SU-DHL-6 (cell line): ENCODE data around the gene TANC1.

Source experiments
- H2AFZ ChIP-seq: fragments of 200-600 bp; sonication (generic); 2 replicates; pipeline ENCODE4 v1.6.1; 2014; ENCODE audit warnings: low read depth, mild to moderate bottlenecking, moderate library complexity, mixed read lengths, antibody characterized with exemption, low read length; ENCODE audit not compliant: severe bottlenecking
- H3F3A ChIP-seq: fragments of 200-600 bp; shearing (Covaris generic); 2 replicates; pipeline ENCODE4 v1.6.0; 2016; ENCODE audit warnings: antibody characterized with exemption, mild to moderate bottlenecking; ENCODE audit not compliant: insufficient read depth
- H3K27ac ChIP-seq: fragments of 200-600 bp; sonication (generic); 2 replicates; pipeline ENCODE4 v1.5.1; 2016; ENCODE audit warnings: low read depth, mild to moderate bottlenecking, low read length, moderate library complexity, mixed read lengths
- H3K27me3 ChIP-seq: fragments of 200-600 bp; sonication (generic), shearing (Covaris generic); 2 replicates; pipeline ENCODE4 v1.6.0; 2014; ENCODE audit warnings: mild to moderate bottlenecking, low read length
- H3K36me3 ChIP-seq: fragments of 200-600 bp; sonication (generic); 2 replicates; pipeline ENCODE4 v1.6.1; 2014; ENCODE audit warnings: mild to moderate bottlenecking, low read length, mixed read lengths
- H3K4me2 ChIP-seq: fragments of 300-600, 200-600 bp; shearing (Covaris generic), sonication (generic); 2 replicates; pipeline ENCODE4 v1.6.0; 2014; ENCODE audit warnings: low read length, low read depth, mild to moderate bottlenecking; ENCODE audit not compliant: poor library complexity, severe bottlenecking
- H3K4me3 ChIP-seq: fragments of 200-600 bp; sonication (generic); 2 replicates; pipeline ENCODE4 v1.5.1; 2014; ENCODE audit warnings: antibody characterized with exemption, low read length, mild to moderate bottlenecking, mixed read lengths; ENCODE audit not compliant: insufficient read depth, poor library complexity, severe bottlenecking
- H3K79me2 ChIP-seq: fragments of 200-600 bp; sonication (generic); 2 replicates; pipeline ENCODE4 v1.6.1; 2014; ENCODE audit warnings: mild to moderate bottlenecking, low read length, moderate library complexity; ENCODE audit not compliant: insufficient read depth
- H3K9ac ChIP-seq: fragments of 200-600 bp; sonication (generic); 2 replicates; pipeline ENCODE4 v1.7.0; 2014; ENCODE audit warnings: mild to moderate bottlenecking, low read length
- H3K9me2 ChIP-seq: fragments of 200-600 bp; sonication (generic); replicated peaks from 2 replicates; pipeline ENCODE4 v1.6.1; 2014; ENCODE audit warnings: low read length; ENCODE audit not compliant: insufficient read depth
- H3K9me3 ChIP-seq: fragments of 200-600 bp; sonication (generic); 2 replicates; pipeline ENCODE4 v1.6.1; 2014; ENCODE audit warnings: low read length, mixed read lengths; ENCODE audit not compliant: insufficient read depth
- H4K20me1 ChIP-seq: fragments of 200-600 bp; sonication (generic); 2 replicates; pipeline ENCODE4 v1.6.1; 2014; ENCODE audit warnings: low read depth, mild to moderate bottlenecking, antibody characterized with exemption, low read length, moderate library complexity, mixed read lengths
- EZH2phosphoT487 ChIP-seq: fragments of 200-600 bp; sonication (generic), shearing (Covaris generic); conservative IDR thresholded peaks from 2 replicates; pipeline ENCODE4 v1.6.1; 2018; ENCODE audit warnings: mild to moderate bottlenecking, antibody characterized with exemption, low read length, moderate library complexity, mixed read lengths
- TF ChIP-seq, protein P1 (sequence below): fragments of 200-600 bp; sonication (generic); IDR thresholded peaks from one replicate; pipeline ENCODE4 v1.5.1; 2017; ENCODE audit warnings: antibody characterized with exemption, mild to moderate bottlenecking, low read length, moderate library complexity; ENCODE audit not compliant: insufficient read depth, poor library complexity, severe bottlenecking

Gene TANC1

DNA sequence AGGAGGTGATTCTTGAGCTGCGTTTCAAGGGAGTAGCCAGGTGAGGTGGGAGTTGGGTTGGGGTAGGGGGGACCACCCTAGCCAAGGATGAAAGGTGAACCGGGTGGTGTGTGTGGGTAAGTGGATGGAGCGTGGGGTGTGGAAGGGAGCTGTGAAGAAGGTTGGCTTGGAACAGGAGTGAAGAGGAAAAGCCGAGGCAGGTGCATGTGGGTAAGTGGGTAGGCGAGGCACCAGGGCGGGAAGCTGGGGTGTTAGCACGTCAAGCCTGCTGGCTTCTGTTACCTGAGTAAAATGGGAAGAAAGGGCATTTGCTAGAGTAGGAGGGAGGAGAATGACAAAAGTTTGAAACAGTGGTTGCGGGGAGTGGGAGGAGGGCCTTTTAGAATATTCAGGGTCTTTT is 31.6 kb downstream of the TANC1 start:
- TF ChIP-seq, protein P1, sequence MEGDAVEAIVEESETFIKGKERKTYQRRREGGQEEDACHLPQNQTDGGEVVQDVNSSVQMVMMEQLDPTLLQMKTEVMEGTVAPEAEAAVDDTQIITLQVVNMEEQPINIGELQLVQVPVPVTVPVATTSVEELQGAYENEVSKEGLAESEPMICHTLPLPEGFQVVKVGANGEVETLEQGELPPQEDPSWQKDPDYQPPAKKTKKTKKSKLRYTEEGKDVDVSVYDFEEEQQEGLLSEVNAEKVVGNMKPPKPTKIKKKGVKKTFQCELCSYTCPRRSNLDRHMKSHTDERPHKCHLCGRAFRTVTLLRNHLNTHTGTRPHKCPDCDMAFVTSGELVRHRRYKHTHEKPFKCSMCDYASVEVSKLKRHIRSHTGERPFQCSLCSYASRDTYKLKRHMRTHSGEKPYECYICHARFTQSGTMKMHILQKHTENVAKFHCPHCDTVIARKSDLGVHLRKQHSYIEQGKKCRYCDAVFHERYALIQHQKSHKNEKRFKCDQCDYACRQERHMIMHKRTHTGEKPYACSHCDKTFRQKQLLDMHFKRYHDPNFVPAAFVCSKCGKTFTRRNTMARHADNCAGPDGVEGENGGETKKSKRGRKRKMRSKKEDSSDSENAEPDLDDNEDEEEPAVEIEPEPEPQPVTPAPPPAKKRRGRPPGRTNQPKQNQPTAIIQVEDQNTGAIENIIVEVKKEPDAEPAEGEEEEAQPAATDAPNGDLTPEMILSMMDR, result no peak
- TF ChIP-seq EZH2phosphoT487, result no peak
- no peaks in the 10 kb centered on the region for H3K9me3 ChIP-seq
- H3K9ac ChIP-seq, result no peak overlapping the region
- no peaks in the 10 kb centered on the region for H3K79me2 ChIP-seq
- H3K4me3 ChIP-seq, result no peak overlapping the region
- no peaks in the 10 kb centered on the region for H3K9me2 ChIP-seq
- H3K27ac ChIP-seq, result no peak overlapping the region
- no peaks in the 10 kb centered on the region for H3F3A ChIP-seq
- no peak overlapping the region for H3K4me2 ChIP-seq
- no peaks in the 10 kb centered on the region for H4K20me1 ChIP-seq
- no peak overlapping the region for H2AFZ ChIP-seq
- H3K36me3 ChIP-seq, result no peaks in the 10 kb centered on the region
- no peaks in the 10 kb centered on the region for H3K27me3 ChIP-seq

DNA sequence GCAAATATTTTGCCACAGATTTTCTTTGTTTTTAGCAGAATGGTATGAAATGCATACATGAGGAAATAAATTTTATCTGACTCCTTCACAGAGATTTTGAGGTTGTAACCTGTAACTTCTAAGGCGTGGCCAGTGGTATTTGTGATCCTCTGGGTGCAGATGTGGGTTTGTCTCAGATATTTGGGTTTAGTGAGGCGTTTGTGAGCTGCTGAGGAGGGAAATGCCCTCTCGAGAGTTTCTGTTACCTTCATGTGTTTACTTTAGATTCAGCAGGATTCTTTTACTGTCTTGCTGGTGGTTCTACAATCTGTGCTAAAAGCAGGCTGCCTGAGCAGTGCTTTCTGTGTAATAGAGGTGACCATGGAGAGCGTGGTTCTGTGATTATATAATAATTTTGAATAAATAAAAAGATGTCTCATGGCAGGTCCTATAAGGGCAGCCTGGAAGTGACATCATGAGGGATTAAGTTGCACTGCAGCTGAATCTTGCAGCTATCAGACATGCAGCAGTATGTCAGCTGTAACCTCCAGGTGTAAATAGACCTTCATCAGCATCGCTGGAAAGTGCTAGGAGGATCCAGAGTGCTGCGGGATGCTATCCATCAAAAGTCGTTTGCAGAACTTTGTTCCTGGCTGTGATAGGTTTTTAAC is 34.1 kb downstream of the TANC1 start:
- Histone ChIP-seq H3K27me3 (no peaks in the 10 kb centered on the region), H3K36me3 (no peaks in the 10 kb centered on the region), H3K4me3 (no peak overlapping the region), H3F3A (no peaks in the 10 kb centered on the region), H2AFZ (no peak overlapping the region), H4K20me1 (no peaks in the 10 kb centered on the region), H3K9ac (no peak overlapping the region), H3K4me2 (no peak overlapping the region), H3K27ac (no peak overlapping the region), H3K79me2 (no peaks in the 10 kb centered on the region), H3K9me3 (no peaks in the 10 kb centered on the region), H3K9me2 (no peaks in the 10 kb centered on the region)
- no peak for TF ChIP-seq EZH2phosphoT487
- TF ChIP-seq, protein P1, result no peak

GRCh38 chr2:159003555-159003954 is 35.1 kb downstream of the TANC1 start:
- H3K4me3 ChIP-seq, result no peak overlapping the region
- no peaks in the 10 kb centered on the region for H4K20me1 ChIP-seq
- H3K9ac ChIP-seq, result no peak overlapping the region
- no peaks in the 10 kb centered on the region for H3K79me2 ChIP-seq
- TF ChIP-seq, protein P1, result no peak
- TF ChIP-seq EZH2phosphoT487, result no peak
- no peak overlapping the region for H3K27ac ChIP-seq
- no peak overlapping the region for H3K4me2 ChIP-seq
- H3K9me3 ChIP-seq, result no peaks in the 10 kb centered on the region
- H3K27me3 ChIP-seq, result no peaks in the 10 kb centered on the region
- no peaks in the 10 kb centered on the region for H3F3A ChIP-seq
- no peak overlapping the region for H2AFZ ChIP-seq
- H3K36me3 ChIP-seq, result no peaks in the 10 kb centered on the region
- no peaks in the 10 kb centered on the region for H3K9me2 ChIP-seq
